Measurements from ENCODE around the gene XCL2.

The XCL2 gene

GRCh38 chr1:168568346-168568745, 24.5 kb upstream of the XCL2 start:
- DNase-seq (ENCODE audit: low read depth): no peak
- H3K4me3 ChIP-seq (ENCODE audit: low read depth, low read length): no peak overlapping the region
- TF ChIP-seq CTCF (IDR thresholded peaks at IDR 0.05; ENCODE audit: control insufficient read depth, extremely low read depth, insufficient read depth): no peak

GRCh38 chr1:168567568-168567967, 23.8 kb upstream of the XCL2 start:
- no peak for DNase-seq (ENCODE audit: low read depth)
- no peak overlapping the region for H3K4me3 ChIP-seq (ENCODE audit: low read depth, low read length)
- no peak for TF ChIP-seq CTCF (IDR thresholded peaks at IDR 0.05; ENCODE audit: control insufficient read depth, extremely low read depth, insufficient read depth)

GRCh38 chr1:168567007-168567406, 23.2 kb upstream of the XCL2 start:
- DNase-seq (ENCODE audit: low read depth): no peak
- no peak for TF ChIP-seq CTCF (IDR thresholded peaks at IDR 0.05; ENCODE audit: control insufficient read depth, extremely low read depth, insufficient read depth)
- no peak overlapping the region for H3K4me3 ChIP-seq (ENCODE audit: low read depth, low read length)

GRCh38 chr1:168565825-168566224, 22.0 kb upstream of the XCL2 start:
- TF ChIP-seq CTCF (IDR thresholded peaks at IDR 0.05; ENCODE audit: control insufficient read depth, extremely low read depth, insufficient read depth): no peak
- no peak for DNase-seq (ENCODE audit: low read depth)

GRCh38 chr1:168561989-168562388, 18.2 kb upstream of the XCL2 start:
- H3K4me3 ChIP-seq (ENCODE audit: low read depth, low read length): no peak overlapping the region
- DNase-seq (ENCODE audit: low read depth): no peak
- no peak for TF ChIP-seq CTCF (IDR thresholded peaks at IDR 0.05; ENCODE audit: control insufficient read depth, extremely low read depth, insufficient read depth)

More at GRCh38 chr1:168565825-168566224, 22.0 kb upstream of the XCL2 start:
- no peak overlapping the region for H3K4me3 ChIP-seq (ENCODE audit: low read depth, low read length)

- DNase-seq (ENCODE audit: low read depth): peak; percentile 88
- no peak for TF ChIP-seq CTCF (IDR thresholded peaks at IDR 0.05; ENCODE audit: control insufficient read depth, extremely low read depth, insufficient read depth)
- no peak overlapping the region for H3K4me3 ChIP-seq (ENCODE audit: low read depth, low read length)
Observed at GRCh38 chr1:168560370-168560769, 16.6 kb upstream of the XCL2 start.

GRCh38 chr1:168556647-168557046, 12.8 kb upstream of the XCL2 start:
- TF ChIP-seq CTCF (IDR thresholded peaks at IDR 0.05; ENCODE audit: control insufficient read depth, extremely low read depth, insufficient read depth): no peak
- DNase-seq (ENCODE audit: low read depth): peak; percentile 62
- H3K4me3 ChIP-seq (ENCODE audit: low read depth, low read length): no peak overlapping the region
